NB4 (cell line): ENCODE data around the gene NUP85.
A peak's percentile ranks its signal among the peaks of the same experiment; 100 is the strongest.

Experiments used
- CTCF ChIP-seq: IDR thresholded peaks from one replicate; pipeline ENCODE4 v1.5.1; 2012; ENCODE audit warnings: low read depth, low read length
- MAX ChIP-seq: IDR thresholded peaks from 2 replicates; pipeline ENCODE4 v1.6.1; 2011; ENCODE audit warnings: low read depth, low read length
- MYC ChIP-seq: IDR thresholded peaks from 2 replicates; pipeline ENCODE4 v1.6.1; 2011; ENCODE audit warnings: low read depth, low read length
- POLR2A ChIP-seq: IDR thresholded peaks from 2 replicates; pipeline ENCODE4 v1.6.1; 2011; ENCODE audit warnings: mild to moderate bottlenecking; ENCODE audit not compliant: insufficient read length; ENCODE audit errors: extremely low read depth

GRCh38 chr17:75261336-75262111 is 56.0 kb downstream of the NUP85 start, which contains the start of the genes GGA3 and MRPS7:
- TF ChIP-seq MAX (peak; percentile 33; the same call in 1 of the 2 replicates), POLR2A (peak; percentile 71), CTCF (no peak), MYC (peak; percentile 69)
